GM23338 (cell line): Measurements from ENCODE around the gene PARD6A.

ENCODE experiments used
- CREB1 ChIP-seq: fragments of 250-450 bp; sonication (Bioruptor Pico); IDR thresholded peaks from 2 replicates; pipeline ENCODE4 v1.5.0; 2020; ENCODE audit warnings: low read depth, mild to moderate bottlenecking, moderate library complexity
- EZH2 ChIP-seq: fragments of 200-600 bp; sonication (generic); IDR thresholded peaks from one replicate; pipeline ENCODE4 v1.8.0; 2017; ENCODE audit warnings: antibody characterized with exemption, mild to moderate bottlenecking, low read depth; ENCODE audit not compliant: unreplicated experiment
- EZH2phosphoT487 ChIP-seq: fragments of 200-600 bp; sonication (generic); IDR thresholded peaks from one replicate; pipeline ENCODE4 v1.8.1; 2018; ENCODE audit warnings: antibody characterized with exemption; ENCODE audit not compliant: unreplicated experiment
- JUNB ChIP-seq: IDR thresholded peaks from one replicate; pipeline ENCODE4 v1.6.1; 2016; ENCODE audit warnings: antibody characterized with exemption; ENCODE audit not compliant: unreplicated experiment
- NANOG ChIP-seq: IDR thresholded peaks from 2 replicates; pipeline ENCODE4 v1.6.1; 2016; ENCODE audit warnings: antibody characterized with exemption, borderline replicate concordance
- POLR2AphosphoS5 ChIP-seq: IDR thresholded peaks from 2 replicates; pipeline ENCODE4 v1.6.1; 2016; ENCODE audit warnings: antibody characterized with exemption, low read depth
- STAT1 ChIP-seq: IDR thresholded peaks from one replicate; pipeline ENCODE4 v1.6.1; 2016; ENCODE audit warnings: antibody characterized with exemption; ENCODE audit not compliant: unreplicated experiment
- ZNF331 ChIP-seq: fragments of 250-450 bp; sonication (Bioruptor Pico); IDR thresholded peaks from 2 replicates; pipeline ENCODE4 v1.5.0; 2020; ENCODE audit warnings: low read depth, mild to moderate bottlenecking, moderate library complexity
- TF ChIP-seq, protein P1 (sequence below), 2 experiments: fragments of 200-600 bp in 1 of 2; sonication (generic) in 1 of 2; conservative IDR thresholded peaks; 2 replicates each; pipeline versions ENCODE4 v1.5.1 to v1.6.1; 2016 to 2017; ENCODE audit warnings: antibody characterized with exemption in 2 of 2, low read depth in 2 of 2, mild to moderate bottlenecking in 2 of 2, moderate library complexity in 1 of 2
- TF ChIP-seq, protein P2 (sequence below): IDR thresholded peaks from one replicate; pipeline ENCODE4 v1.6.1; 2018; ENCODE audit warnings: antibody characterized with exemption; ENCODE audit not compliant: unreplicated experiment
- TF ChIP-seq, protein P3 (sequence below): IDR thresholded peaks from 2 replicates; pipeline ENCODE4 v1.6.1; 2016; ENCODE audit warnings: antibody characterized with exemption

DNA sequence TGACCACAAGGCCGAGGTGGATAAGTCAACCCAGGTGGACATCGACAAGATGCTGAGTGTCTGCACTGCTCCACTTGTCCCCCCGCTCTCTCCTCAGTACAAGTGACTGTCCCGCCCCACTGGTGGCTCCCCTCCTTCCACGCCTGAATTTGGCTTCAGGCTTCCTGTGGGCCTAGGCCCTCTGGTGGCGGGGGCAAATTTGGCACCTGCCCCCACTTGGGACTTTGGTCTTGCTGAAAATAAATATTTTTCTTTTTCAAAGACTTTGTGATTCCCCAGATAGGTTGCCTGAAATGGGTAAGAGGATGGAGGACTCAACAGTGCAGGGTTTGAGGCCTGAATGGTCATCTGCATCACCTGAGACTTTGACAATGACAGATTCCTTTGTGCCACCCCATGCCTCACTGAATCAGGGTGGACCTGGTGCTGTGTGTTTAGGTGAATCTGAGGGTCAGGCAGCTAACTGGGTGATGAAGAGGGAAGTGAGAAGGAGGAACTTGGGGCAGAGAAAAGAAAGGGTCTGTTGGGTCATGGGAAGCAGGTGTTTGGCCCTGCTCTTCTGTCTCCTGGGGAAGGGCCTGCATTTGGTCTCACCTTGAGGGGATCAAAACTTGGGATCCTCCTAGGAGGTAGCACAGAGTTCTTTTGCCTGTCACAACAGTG lies 7.9 kb downstream of the PARD6A start:
- no peak for TF ChIP-seq POLR2AphosphoS5
- TF ChIP-seq EZH2, result no peak
- TF ChIP-seq, protein P1, sequence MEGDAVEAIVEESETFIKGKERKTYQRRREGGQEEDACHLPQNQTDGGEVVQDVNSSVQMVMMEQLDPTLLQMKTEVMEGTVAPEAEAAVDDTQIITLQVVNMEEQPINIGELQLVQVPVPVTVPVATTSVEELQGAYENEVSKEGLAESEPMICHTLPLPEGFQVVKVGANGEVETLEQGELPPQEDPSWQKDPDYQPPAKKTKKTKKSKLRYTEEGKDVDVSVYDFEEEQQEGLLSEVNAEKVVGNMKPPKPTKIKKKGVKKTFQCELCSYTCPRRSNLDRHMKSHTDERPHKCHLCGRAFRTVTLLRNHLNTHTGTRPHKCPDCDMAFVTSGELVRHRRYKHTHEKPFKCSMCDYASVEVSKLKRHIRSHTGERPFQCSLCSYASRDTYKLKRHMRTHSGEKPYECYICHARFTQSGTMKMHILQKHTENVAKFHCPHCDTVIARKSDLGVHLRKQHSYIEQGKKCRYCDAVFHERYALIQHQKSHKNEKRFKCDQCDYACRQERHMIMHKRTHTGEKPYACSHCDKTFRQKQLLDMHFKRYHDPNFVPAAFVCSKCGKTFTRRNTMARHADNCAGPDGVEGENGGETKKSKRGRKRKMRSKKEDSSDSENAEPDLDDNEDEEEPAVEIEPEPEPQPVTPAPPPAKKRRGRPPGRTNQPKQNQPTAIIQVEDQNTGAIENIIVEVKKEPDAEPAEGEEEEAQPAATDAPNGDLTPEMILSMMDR (conservative IDR thresholded peaks at IDR 0.05; ENCODE audit: low read depth in 2 of 2), result peak; percentile 13 to 31; a peak in 2 of 4 replicates
- no peak for TF ChIP-seq EZH2phosphoT487
- no peak for TF ChIP-seq JUNB
- TF ChIP-seq, protein P2, sequence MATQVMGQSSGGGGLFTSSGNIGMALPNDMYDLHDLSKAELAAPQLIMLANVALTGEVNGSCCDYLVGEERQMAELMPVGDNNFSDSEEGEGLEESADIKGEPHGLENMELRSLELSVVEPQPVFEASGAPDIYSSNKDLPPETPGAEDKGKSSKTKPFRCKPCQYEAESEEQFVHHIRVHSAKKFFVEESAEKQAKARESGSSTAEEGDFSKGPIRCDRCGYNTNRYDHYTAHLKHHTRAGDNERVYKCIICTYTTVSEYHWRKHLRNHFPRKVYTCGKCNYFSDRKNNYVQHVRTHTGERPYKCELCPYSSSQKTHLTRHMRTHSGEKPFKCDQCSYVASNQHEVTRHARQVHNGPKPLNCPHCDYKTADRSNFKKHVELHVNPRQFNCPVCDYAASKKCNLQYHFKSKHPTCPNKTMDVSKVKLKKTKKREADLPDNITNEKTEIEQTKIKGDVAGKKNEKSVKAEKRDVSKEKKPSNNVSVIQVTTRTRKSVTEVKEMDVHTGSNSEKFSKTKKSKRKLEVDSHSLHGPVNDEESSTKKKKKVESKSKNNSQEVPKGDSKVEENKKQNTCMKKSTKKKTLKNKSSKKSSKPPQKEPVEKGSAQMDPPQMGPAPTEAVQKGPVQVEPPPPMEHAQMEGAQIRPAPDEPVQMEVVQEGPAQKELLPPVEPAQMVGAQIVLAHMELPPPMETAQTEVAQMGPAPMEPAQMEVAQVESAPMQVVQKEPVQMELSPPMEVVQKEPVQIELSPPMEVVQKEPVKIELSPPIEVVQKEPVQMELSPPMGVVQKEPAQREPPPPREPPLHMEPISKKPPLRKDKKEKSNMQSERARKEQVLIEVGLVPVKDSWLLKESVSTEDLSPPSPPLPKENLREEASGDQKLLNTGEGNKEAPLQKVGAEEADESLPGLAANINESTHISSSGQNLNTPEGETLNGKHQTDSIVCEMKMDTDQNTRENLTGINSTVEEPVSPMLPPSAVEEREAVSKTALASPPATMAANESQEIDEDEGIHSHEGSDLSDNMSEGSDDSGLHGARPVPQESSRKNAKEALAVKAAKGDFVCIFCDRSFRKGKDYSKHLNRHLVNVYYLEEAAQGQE, result no peak
- no peak for TF ChIP-seq NANOG
- no peak for TF ChIP-seq ZNF331
- TF ChIP-seq STAT1, result no peak
- no peak for TF ChIP-seq CREB1
- TF ChIP-seq, protein P3, sequence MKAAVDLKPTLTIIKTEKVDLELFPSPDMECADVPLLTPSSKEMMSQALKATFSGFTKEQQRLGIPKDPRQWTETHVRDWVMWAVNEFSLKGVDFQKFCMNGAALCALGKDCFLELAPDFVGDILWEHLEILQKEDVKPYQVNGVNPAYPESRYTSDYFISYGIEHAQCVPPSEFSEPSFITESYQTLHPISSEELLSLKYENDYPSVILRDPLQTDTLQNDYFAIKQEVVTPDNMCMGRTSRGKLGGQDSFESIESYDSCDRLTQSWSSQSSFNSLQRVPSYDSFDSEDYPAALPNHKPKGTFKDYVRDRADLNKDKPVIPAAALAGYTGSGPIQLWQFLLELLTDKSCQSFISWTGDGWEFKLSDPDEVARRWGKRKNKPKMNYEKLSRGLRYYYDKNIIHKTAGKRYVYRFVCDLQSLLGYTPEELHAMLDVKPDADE, result no peak
